NT2/D1 (cell line): ENCODE data around the gene GAS7.

Experiments
- SUZ12 ChIP-seq: IDR thresholded peaks from 2 replicates; pipeline ENCODE4 v1.6.1; 2011; ENCODE audit not compliant: insufficient read length, insufficient read depth; ENCODE audit errors: extremely low read depth
- YY1 ChIP-seq: IDR thresholded peaks from 2 replicates; pipeline ENCODE4 v1.6.1; 2011; ENCODE audit not compliant: insufficient read length, insufficient read depth
- ZNF274 ChIP-seq: IDR thresholded peaks from 2 replicates; pipeline ENCODE4 v1.6.1; 2011; ENCODE audit warnings: mild to moderate bottlenecking, low read depth, low read length

DNA sequence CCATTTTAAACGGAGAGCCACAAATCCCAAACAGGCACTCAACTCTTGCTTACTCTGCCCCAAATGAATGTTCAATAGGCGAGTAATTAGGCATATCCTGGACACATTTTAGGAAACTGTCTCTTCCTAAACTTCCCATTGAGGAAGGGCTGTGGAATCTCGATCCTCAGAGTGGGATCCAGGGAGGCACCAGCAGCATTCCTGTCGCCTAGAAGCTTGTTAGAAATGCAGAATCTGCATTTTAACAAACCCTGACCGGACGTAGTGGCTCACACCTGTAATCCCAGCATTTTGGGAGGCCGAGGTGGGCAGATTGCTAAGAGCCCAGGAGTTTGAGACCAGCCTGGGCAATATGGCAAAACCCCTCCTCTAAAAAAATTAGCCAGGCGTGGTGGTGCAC is 95.6 kb downstream of the GAS7 start:
- TF ChIP-seq ZNF274 (no peak), YY1 (no peak), SUZ12 (no peak)
